Measurements from ENCODE around the gene FAM200B.

DNA sequence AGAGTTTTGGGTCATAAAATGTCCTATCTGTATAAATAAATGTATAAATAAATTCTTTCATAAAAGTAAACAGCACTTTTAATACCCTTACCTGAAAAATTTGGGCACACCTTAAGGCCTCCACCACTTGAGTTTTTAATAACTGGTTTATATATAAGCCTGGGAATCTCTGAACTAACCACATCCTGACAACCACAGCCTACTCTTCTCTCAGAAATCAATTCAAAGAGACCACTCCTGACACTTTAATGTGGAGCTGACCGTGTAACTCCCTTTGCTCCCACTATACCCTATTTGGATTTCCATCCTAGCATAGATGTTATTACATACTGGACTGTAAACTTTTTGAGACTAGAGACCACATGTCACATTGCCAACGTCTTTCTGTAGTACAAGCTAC is 30.0 kb upstream of the FAM200B start:
- TF ChIP-seq, protein P1, sequence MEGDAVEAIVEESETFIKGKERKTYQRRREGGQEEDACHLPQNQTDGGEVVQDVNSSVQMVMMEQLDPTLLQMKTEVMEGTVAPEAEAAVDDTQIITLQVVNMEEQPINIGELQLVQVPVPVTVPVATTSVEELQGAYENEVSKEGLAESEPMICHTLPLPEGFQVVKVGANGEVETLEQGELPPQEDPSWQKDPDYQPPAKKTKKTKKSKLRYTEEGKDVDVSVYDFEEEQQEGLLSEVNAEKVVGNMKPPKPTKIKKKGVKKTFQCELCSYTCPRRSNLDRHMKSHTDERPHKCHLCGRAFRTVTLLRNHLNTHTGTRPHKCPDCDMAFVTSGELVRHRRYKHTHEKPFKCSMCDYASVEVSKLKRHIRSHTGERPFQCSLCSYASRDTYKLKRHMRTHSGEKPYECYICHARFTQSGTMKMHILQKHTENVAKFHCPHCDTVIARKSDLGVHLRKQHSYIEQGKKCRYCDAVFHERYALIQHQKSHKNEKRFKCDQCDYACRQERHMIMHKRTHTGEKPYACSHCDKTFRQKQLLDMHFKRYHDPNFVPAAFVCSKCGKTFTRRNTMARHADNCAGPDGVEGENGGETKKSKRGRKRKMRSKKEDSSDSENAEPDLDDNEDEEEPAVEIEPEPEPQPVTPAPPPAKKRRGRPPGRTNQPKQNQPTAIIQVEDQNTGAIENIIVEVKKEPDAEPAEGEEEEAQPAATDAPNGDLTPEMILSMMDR (conservative IDR thresholded peaks at IDR 0.05; ENCODE audit: low read length), result no peak
- TF ChIP-seq EZH2phosphoT487 (IDR thresholded peaks at IDR 0.05; ENCODE audit: borderline replicate concordance), result no peak

Data from Loucy (cell line).